Measurements from ENCODE around the gene MACC1.
"Not testable (repeated sequence)": the region's sequence is repeated elsewhere in the genome, so short reads cannot be mapped to it uniquely, and the experiment has no call there.

MACC1 gene

GRCh38 chr7:20213378-20213777 is 3.8 kb downstream of the MACC1 start:
- no peak for TF ChIP-seq CTCF (IDR thresholded peaks at IDR 0.05)
- Histone ChIP-seq H3K4me1 (ENCODE audit: control insufficient read depth in 1 of 2, insufficient read depth in 1 of 2, low read depth in 1 of 2, low read length in 1 of 2) (peaks cover 5 to 12% of the 10 kb centered on the region in 2 experiments), H3K4me3 (ENCODE audit: low read depth in 1 of 2, low read length in 1 of 2) (no peak overlapping the region), H3K27me3 (no peaks in the 10 kb centered on the region), H3K9me3 (no peaks in the 10 kb centered on the region), H3K27ac (no peak overlapping the region), H3K36me3 (no peaks in the 10 kb centered on the region)

- Histone ChIP-seq H3K36me3 (no peaks in the 10 kb centered on the region), H3K4me3 (ENCODE audit: low read depth in 1 of 2, low read length in 1 of 2) (no peak overlapping the region), H3K27me3 (no peaks in the 10 kb centered on the region), H3K27ac (no peak overlapping the region), H3K9me3 (no peaks in the 10 kb centered on the region), H3K4me1 (ENCODE audit: control insufficient read depth in 1 of 2, insufficient read depth in 1 of 2, low read depth in 1 of 2, low read length in 1 of 2) (no peaks in the 10 kb centered on the region)
- TF ChIP-seq CTCF (IDR thresholded peaks at IDR 0.05) = no peak
Measured at GRCh38 chr7:20211376-20211775, 5.8 kb downstream of the MACC1 start.

- Histone ChIP-seq H3K27me3 (no peaks in the 10 kb centered on the region), H3K9me3 (no peaks in the 10 kb centered on the region), H3K36me3 (no peaks in the 10 kb centered on the region), H3K27ac (no peak overlapping the region), H3K4me3 (ENCODE audit: low read depth in 1 of 2, low read length in 1 of 2) (no peak overlapping the region), H3K4me1 (ENCODE audit: control insufficient read depth in 1 of 2, insufficient read depth in 1 of 2, low read depth in 1 of 2, low read length in 1 of 2) (no peaks in the 10 kb centered on the region)
- TF ChIP-seq CTCF (IDR thresholded peaks at IDR 0.05) = no peak
Measured at GRCh38 chr7:20208651-20209307, 8.4 kb downstream of the MACC1 start.

GRCh38 chr7:20207811-20208210 is 9.4 kb downstream of the MACC1 start:
- not testable (repeated sequence) for H3K9me3 ChIP-seq; H3K27ac ChIP-seq; H3K4me1 ChIP-seq (ENCODE audit: control insufficient read depth in 1 of 2, insufficient read depth in 1 of 2, low read depth in 1 of 2, low read length in 1 of 2); H3K4me3 ChIP-seq (ENCODE audit: low read depth in 1 of 2, low read length in 1 of 2); H3K36me3 ChIP-seq; H3K27me3 ChIP-seq

- Histone ChIP-seq H3K36me3 (no peaks in the 10 kb centered on the region), H3K9me3 (no peaks in the 10 kb centered on the region), H3K27ac (no peak overlapping the region), H3K4me1 (ENCODE audit: control insufficient read depth in 1 of 2, insufficient read depth in 1 of 2, low read depth in 1 of 2, low read length in 1 of 2) (peaks cover 0 to 4% of the 10 kb centered on the region in 2 experiments), H3K27me3 (no peaks in the 10 kb centered on the region), H3K4me3 (ENCODE audit: low read depth in 1 of 2, low read length in 1 of 2) (no peak overlapping the region)
- no peak for TF ChIP-seq CTCF (IDR thresholded peaks at IDR 0.05)
Measured at GRCh38 chr7:20206104-20206896, 10.9 kb downstream of the MACC1 start.

- Histone ChIP-seq H3K9me3 (no peaks in the 10 kb centered on the region), H3K27me3 (no peaks in the 10 kb centered on the region), H3K4me3 (ENCODE audit: low read depth in 1 of 2, low read length in 1 of 2) (no peak overlapping the region), H3K4me1 (ENCODE audit: control insufficient read depth in 1 of 2, insufficient read depth in 1 of 2, low read depth in 1 of 2, low read length in 1 of 2) (peaks cover 18 to 30% of the 10 kb centered on the region in 2 experiments), H3K27ac (no peak overlapping the region), H3K36me3 (no peaks in the 10 kb centered on the region)
- no peak for TF ChIP-seq CTCF (IDR thresholded peaks at IDR 0.05)
Measured at GRCh38 chr7:20203316-20203715, 13.9 kb downstream of the MACC1 start.
